Measurements from ENCODE around the gene MYO3B.

MYO3B gene

GRCh38 chr2:170475878-170476277, 297.9 kb downstream of the MYO3B start:
- no peak overlapping the region for H3K27ac ChIP-seq
- no peak for TF ChIP-seq ZFX (IDR thresholded peaks at IDR 0.05)
- no peak for TF ChIP-seq CTCF (conservative IDR thresholded peaks at IDR 0.05)

DNA sequence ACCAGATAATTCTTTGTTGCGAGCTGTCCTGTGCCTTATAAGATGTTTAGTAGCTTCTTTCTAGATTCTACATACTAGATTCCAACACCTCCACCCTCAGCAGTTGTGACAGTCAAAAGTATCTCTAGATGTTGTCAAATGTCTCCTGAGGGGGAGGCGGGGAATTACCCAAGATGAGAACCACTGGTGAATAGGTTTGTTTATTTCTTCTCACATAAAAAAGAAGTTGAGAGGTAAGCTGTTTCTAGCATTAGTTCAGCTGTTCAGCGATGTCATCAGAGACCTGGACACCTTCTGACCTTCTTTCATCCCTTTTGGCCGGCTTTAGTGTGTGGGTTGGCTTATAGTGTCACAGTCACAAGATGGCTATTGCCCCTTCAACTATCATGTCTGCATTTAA, 299.7 kb downstream of the MYO3B start:
- TF ChIP-seq ZFX (IDR thresholded peaks at IDR 0.05) (no peak), CTCF (conservative IDR thresholded peaks at IDR 0.05) (no peak)
- H3K27ac ChIP-seq, result no peak overlapping the region

GRCh38 chr2:170481201-170481600, 303.3 kb downstream of the MYO3B start:
- TF ChIP-seq CTCF (conservative IDR thresholded peaks at IDR 0.05), result no peak
- no peak for TF ChIP-seq ZFX (IDR thresholded peaks at IDR 0.05)
- H3K27ac ChIP-seq, result no peak overlapping the region

DNA sequence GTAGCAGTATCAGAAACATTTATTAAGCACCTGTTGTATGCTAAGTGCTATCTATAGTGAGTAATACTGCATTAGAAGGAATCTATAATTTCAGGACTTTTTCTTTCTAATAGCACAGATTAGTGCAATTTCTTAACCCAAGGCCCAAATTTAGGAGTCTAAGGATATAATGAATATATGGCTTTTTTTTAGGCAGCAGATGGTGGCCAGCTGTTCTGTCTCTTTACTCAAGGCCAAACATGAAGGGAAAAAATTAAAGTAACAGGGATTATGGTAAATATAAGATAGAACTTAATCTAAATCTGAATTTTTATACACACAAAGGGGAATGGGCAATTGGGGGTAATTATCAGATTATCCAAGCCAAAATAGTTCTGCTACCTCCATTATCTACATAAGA, 306.6 kb downstream of the MYO3B start:
- TF ChIP-seq ZFX (IDR thresholded peaks at IDR 0.05), result no peak
- TF ChIP-seq CTCF (conservative IDR thresholded peaks at IDR 0.05), result no peak
- no peak overlapping the region for H3K27ac ChIP-seq

DNA sequence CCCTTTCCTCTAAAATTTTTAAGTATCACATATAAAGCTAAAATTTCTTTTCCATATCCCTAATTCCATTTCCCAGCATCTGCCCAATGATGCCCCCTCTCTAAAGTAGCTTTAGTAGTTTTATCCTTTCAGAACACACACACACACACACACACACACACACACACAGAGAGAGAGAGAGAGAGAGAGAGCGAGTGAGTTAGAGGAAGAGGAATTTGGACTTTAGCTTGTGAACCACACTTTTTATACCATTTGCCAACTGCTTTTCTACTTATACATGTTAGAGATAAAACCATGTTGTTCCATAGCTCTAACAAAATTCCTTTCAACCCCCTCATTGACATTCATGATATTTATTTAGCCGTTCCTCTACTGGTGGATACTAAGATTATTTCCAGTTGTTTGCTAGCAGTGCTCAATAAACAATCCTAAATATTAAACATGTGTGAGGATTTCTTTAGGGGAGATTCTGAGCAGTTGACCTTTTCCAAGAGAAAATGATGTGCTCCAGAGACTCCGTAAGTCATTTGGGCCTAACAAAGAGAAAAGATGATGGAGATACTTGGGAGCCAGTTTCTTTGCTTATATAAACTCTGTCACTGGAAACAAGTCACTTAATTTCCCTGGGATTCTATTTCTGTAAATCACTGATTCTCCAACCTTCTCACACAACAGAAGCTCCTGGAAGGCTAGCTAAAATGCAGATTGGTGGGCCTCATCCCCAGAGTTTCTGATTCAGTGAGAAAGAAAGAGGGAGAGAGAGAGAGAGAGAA, 307.5 kb downstream of the MYO3B start:
- TF ChIP-seq CTCF (conservative IDR thresholded peaks at IDR 0.05), result no peak
- TF ChIP-seq ZFX (IDR thresholded peaks at IDR 0.05), result no peak
- H3K27ac ChIP-seq, result no peak overlapping the region

GRCh38 chr2:170486730-170487129, 308.8 kb downstream of the MYO3B start:
- no peak overlapping the region for H3K27ac ChIP-seq
- TF ChIP-seq CTCF (conservative IDR thresholded peaks at IDR 0.05), result no peak
- no peak for TF ChIP-seq ZFX (IDR thresholded peaks at IDR 0.05)

DNA sequence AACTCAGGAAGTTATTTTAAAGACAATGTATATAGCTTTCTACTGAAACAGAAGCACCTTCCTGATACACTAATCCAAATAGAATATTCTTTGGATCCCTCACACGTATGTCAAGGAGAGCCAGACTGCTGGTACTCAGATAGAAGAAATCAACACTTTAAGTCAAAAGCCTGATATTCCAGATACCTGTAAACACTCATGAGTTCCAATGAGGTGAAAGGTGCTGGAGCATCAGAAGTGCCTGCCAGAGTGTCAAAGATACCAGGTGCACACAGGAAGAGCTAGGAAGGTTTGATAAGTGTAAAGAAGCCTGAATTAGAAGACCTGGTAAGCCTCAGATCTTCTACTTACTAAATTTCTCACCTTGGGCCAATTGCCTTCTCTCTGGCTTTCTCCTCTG, 310.9 kb downstream of the MYO3B start:
- H3K27ac ChIP-seq, result no peak overlapping the region
- no peak for TF ChIP-seq ZFX (IDR thresholded peaks at IDR 0.05)
- TF ChIP-seq CTCF (conservative IDR thresholded peaks at IDR 0.05), result no peak
